Astrocyte (in vitro differentiated cells and primary cell): ENCODE results near the gene TOP2A.

Experiments used
- CTCF ChIP-seq: IDR thresholded peaks from 2 replicates; pipeline ENCODE4 v1.5.1; 2011; ENCODE audit warnings: low read depth, mild to moderate bottlenecking, inconsistent platforms, low read length, moderate library complexity; ENCODE audit not compliant: insufficient read depth
- EZH2 ChIP-seq: IDR thresholded peaks from 2 replicates; pipeline ENCODE4 v1.6.1; 2012; ENCODE audit warnings: mild to moderate bottlenecking, low read length, inconsistent platforms; ENCODE audit not compliant: insufficient read depth

- TF ChIP-seq CTCF = no peak
- no peak for TF ChIP-seq EZH2
Observed at GRCh38 chr17:40432864-40433528, 15.3 kb upstream of the TOP2A start.
